Endothelial cell of umbilical vein (primary cell): ENCODE measurements around the gene KCNN3. TPM values are rescaled to one million over a fixed set of nuclear protein-coding genes. Genes with fewer than 3 reads are reported as not detected.

Source experiments
- BruUV-seq: library from RNA; stranded (reverse); fragments of 400-500 nt; replicated peaks from 2 replicates; lab custom pipeline; 2021; lab: Mats Ljungman, UMichigan
- CTCF ChIA-PET: fragments of 300-600, 350-600 bp; sonication (Branson Sonifier 250); formaldehyde crosslinking; loops from one replicate; lab custom pipeline; 2021; ENCODE audit warnings: antibody characterized with exemption, inconsistent platforms; lab: Charles Lee
- POLR2A ChIA-PET: fragments of 300-600, 350-600 bp; sonication (Branson Sonifier 250); formaldehyde crosslinking; loops from one replicate; lab custom pipeline; 2021; ENCODE audit warnings: antibody characterized with exemption, inconsistent platforms; lab: Charles Lee
- DNase-seq: peaks from one replicate; pipeline ENCODE4 v3.0.0-alpha.2; 2011; ENCODE audit warnings: low read depth, low spot score
- FAIRE-seq: peaks from 2 replicates; lab custom pipeline; 2011; peaks lifted over from hg19 to GRCh38; lab: Jason Lieb, UNC
- H2AFZ ChIP-seq: 2 replicates; pipeline ENCODE4 v1.6.0; 2012; ENCODE audit warnings: low read depth, low read length, control low read depth, inconsistent platforms
- H3K27ac ChIP-seq: 2 replicates; pipeline ENCODE4 v1.5.1; 2011; ENCODE audit warnings: low read depth, mild to moderate bottlenecking, control low read depth, low read length, moderate library complexity; ENCODE audit not compliant: insufficient read depth
- H3K27me3 ChIP-seq, 2 experiments: 2 replicates each; pipeline versions ENCODE4 v1.6.0 to v1.6.1; 2011; ENCODE audit warnings: low read length in 2 of 2, mixed read lengths in 1 of 2; ENCODE audit not compliant: control insufficient read depth in 2 of 2, insufficient read depth in 2 of 2
- H3K36me3 ChIP-seq, 2 experiments: 2 replicates in 1 of 2; 3 replicates in 1 of 2; pipeline ENCODE4 v1.5.1; 2011; ENCODE audit warnings: low read length in 2 of 2, mild to moderate bottlenecking in 1 of 2, moderate library complexity in 1 of 2; ENCODE audit not compliant: control insufficient read depth in 2 of 2, insufficient read depth in 2 of 2; ENCODE audit errors: extremely low read depth in 1 of 2
- H3K4me1 ChIP-seq: 3 replicates; pipeline ENCODE4 v1.5.1; 2011; ENCODE audit warnings: mild to moderate bottlenecking, low read length; ENCODE audit not compliant: control insufficient read depth, insufficient read depth; ENCODE audit errors: extremely low read depth
- H3K4me2 ChIP-seq: 2 replicates; pipeline ENCODE4 v1.6.1; 2011; ENCODE audit warnings: low read length, control low read depth, mixed read lengths; ENCODE audit not compliant: insufficient read depth
- H3K4me3 ChIP-seq, 3 experiments: fragments of 200-600 bp in 1 of 3; sonication (generic), shearing (Covaris generic) in 1 of 3; replicated peaks in 1 of 3; 2 replicates each; pipeline ENCODE4 v1.5.1; 2011 to 2016; ENCODE audit warnings: control low read depth in 3 of 3, low read length in 3 of 3, mild to moderate bottlenecking in 2 of 3, inconsistent platforms in 1 of 3, low read depth in 1 of 3, moderate library complexity in 1 of 3; ENCODE audit not compliant: insufficient read depth in 1 of 3
- H3K79me2 ChIP-seq: 2 replicates; pipeline ENCODE4 v1.6.0; 2012; ENCODE audit warnings: low read length, inconsistent platforms; ENCODE audit not compliant: control insufficient read depth, insufficient read depth
- H3K9ac ChIP-seq: replicated peaks from 2 replicates; pipeline ENCODE3; 2011; ENCODE audit warnings: low read length, control low read depth; ENCODE audit not compliant: insufficient read depth; ENCODE audit errors: extremely low read depth
- H3K9me1 ChIP-seq: replicated peaks from 3 replicates; pipeline ENCODE4 v1.6.0; 2011; ENCODE audit warnings: mild to moderate bottlenecking, low read length; ENCODE audit not compliant: control insufficient read depth, insufficient read depth; ENCODE audit errors: extremely low read depth
- H3K9me3 ChIP-seq: replicated peaks from 2 replicates; pipeline ENCODE4 v1.5.1; 2012; ENCODE audit warnings: low read length, inconsistent platforms; ENCODE audit not compliant: control insufficient read depth, insufficient read depth
- H4K20me1 ChIP-seq: replicated peaks from 2 replicates; pipeline ENCODE3; 2011; ENCODE audit warnings: mild to moderate bottlenecking, low read length; ENCODE audit not compliant: control insufficient read depth, insufficient read depth; ENCODE audit errors: extremely low read depth
- EZH2 ChIP-seq: IDR thresholded peaks from 2 replicates; pipeline ENCODE4 v1.6.1; 2012; ENCODE audit warnings: borderline replicate concordance, low read depth, mild to moderate bottlenecking, moderate library complexity, low read length, inconsistent platforms; ENCODE audit not compliant: severe bottlenecking
- FOS ChIP-seq: IDR thresholded peaks from 2 replicates; pipeline ENCODE4 v1.6.1; 2011; ENCODE audit warnings: mild to moderate bottlenecking, low read length, moderate library complexity, borderline replicate concordance; ENCODE audit not compliant: insufficient read depth
- GATA2 ChIP-seq: IDR thresholded peaks from 2 replicates; pipeline ENCODE4 v1.7.0; 2011; ENCODE audit warnings: low read depth, mild to moderate bottlenecking, moderate library complexity, mixed read lengths, low read length; ENCODE audit not compliant: insufficient read length, insufficient read depth
- JUN ChIP-seq: IDR thresholded peaks from 2 replicates; pipeline ENCODE4 v1.6.1; 2011; ENCODE audit warnings: borderline replicate concordance, low read depth; ENCODE audit not compliant: insufficient read length, insufficient read depth
- MYC ChIP-seq: IDR thresholded peaks from one replicate; pipeline ENCODE4 v1.6.1; 2011; ENCODE audit warnings: mild to moderate bottlenecking, low read depth, low read length
- dilution Hi-C: fragments of 300-500 bp; cut with MboI; formaldehyde crosslinking; loops from one replicate; pipeline ENCODE4 v1.15.0; 2019; ENCODE audit warnings: low sequenced_read_pairs; ENCODE audit not compliant: extremely low pct_ligation_motif_present
- intact Hi-C: fragments of 100-400 bp; cut with micrococcal nuclease; formaldehyde crosslinking; loops from one replicate; pipeline ENCODE4 v1.10.0; 2022
- polyA plus RNA-seq, 4 experiments: library from polyadenylated mRNA; depleted of rRNA in 3 of 4; stranded (reverse) in 3 of 4; unstranded in 1 of 4; fragments of >200 nt; gene quantifications; 2 replicates each; pipeline versions ENCODE4 v1.2.1 to v1.2.3, GENCODE V29; 2011 to 2012; ENCODE audit warnings: missing spikeins in 1 of 4
- total RNA-seq: library from RNA; stranded (reverse); gene quantifications from 2 replicates; pipeline ENCODE4 v1.2.3, GENCODE V29; 2021
- TF ChIP-seq, protein P1 (sequence below): IDR thresholded peaks from 2 replicates; pipeline ENCODE4 v1.6.1; 2011; ENCODE audit not compliant: insufficient read depth, insufficient read length

Gene KCNN3
- total and polyA plus RNA-seq, 2 donors (not counting 3 experiments of a cell fraction or from before 2014, with no cell fraction given) = 0.91 to 1.1 TPM

DNA sequence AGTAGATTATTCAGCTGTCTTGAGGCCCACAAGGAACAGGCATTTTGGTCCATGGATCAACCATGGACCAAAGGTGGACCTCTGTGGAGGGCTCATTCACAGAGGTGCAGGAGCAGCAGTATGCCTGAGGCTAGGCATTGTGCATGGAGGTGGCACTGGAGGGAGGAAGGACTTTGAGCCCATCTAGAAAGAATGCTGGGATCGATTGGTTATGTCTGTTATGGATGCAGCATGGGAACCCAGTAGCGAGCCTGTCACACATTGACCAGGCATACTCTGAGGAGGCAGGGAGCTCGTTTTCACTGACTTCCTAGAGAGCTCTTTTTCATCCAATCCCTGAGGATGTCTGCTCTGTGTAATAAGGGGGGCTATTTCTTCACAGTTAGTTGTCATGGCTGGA is 75.5 kb downstream of the KCNN3 start:
- H3K9me3 ChIP-seq = no peaks in the 10 kb centered on the region
- FAIRE-seq (no peak), DNase-seq (no peak)
- H3K27me3 ChIP-seq = peaks cover 4 to 23% of the 10 kb centered on the region in 2 experiments
- H3K4me1 ChIP-seq = peaks cover 5% of the 10 kb centered on the region
- H4K20me1 ChIP-seq = no peaks in the 10 kb centered on the region
- H3K27ac ChIP-seq = no peak overlapping the region
- no peaks in the 10 kb centered on the region for H3K9me1 ChIP-seq
- H3K4me3 ChIP-seq = no peak overlapping the region
- dilution Hi-C loops (no loop called here), intact Hi-C loops (no loop called here)
- no peaks in the 10 kb centered on the region for H3K36me3 ChIP-seq
- no TSS peak for BruUV-seq
- no peak overlapping the region for H3K4me2 ChIP-seq
- POLR2A ChIA-PET = no interaction called here
- TF ChIP-seq, protein P1, sequence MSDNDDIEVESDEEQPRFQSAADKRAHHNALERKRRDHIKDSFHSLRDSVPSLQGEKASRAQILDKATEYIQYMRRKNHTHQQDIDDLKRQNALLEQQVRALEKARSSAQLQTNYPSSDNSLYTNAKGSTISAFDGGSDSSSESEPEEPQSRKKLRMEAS = no peak
- TF ChIP-seq EZH2 (no peak), FOS (no peak), JUN (no peak), MYC (no peak)
- CTCF ChIA-PET = no interaction called here
- H3K79me2 ChIP-seq = no peaks in the 10 kb centered on the region
- H2AFZ ChIP-seq = no peak overlapping the region
- H3K9ac ChIP-seq = no peak overlapping the region

DNA sequence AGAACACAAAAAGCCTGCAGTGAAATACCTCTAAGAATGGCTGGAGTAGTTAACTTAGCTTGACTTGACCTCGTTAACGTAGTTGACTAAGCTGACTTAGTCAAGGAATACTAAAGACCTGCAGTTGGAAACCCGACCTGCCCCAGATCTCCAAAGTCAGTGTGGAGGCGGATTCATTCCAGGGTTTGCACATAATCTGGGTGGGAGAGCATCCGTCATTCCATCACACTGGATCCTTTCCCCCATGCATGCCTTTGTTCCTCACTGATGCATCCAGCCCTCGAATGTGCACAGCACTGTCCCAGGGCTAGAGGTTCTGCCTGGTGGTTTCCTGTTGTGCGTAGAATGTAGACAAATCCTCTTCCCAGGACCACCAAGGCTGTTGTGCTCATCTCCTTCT is 76.4 kb downstream of the KCNN3 start:
- peaks cover 4 to 21% of the 10 kb centered on the region in 2 experiments for H3K27me3 ChIP-seq
- no peaks in the 10 kb centered on the region for H4K20me1 ChIP-seq
- no peak overlapping the region for H3K4me2 ChIP-seq
- POLR2A ChIA-PET = no interaction called here
- H2AFZ ChIP-seq = no peak overlapping the region
- H3K9me3 ChIP-seq = no peaks in the 10 kb centered on the region
- peaks cover 5% of the 10 kb centered on the region for H3K4me1 ChIP-seq
- intact Hi-C loops = no loop called here
- H3K36me3 ChIP-seq = no peaks in the 10 kb centered on the region
- no peak for TF ChIP-seq GATA2
- TF ChIP-seq EZH2 = no peak
- TF ChIP-seq FOS = no peak
- TF ChIP-seq MYC = no peak
- H3K27ac ChIP-seq = no peak overlapping the region
- H3K9me1 ChIP-seq = no peaks in the 10 kb centered on the region
- CTCF ChIA-PET = no interaction called here
- dilution Hi-C loops = no loop called here
- no peak overlapping the region for H3K4me3 ChIP-seq
- no peaks in the 10 kb centered on the region for H3K79me2 ChIP-seq
- FAIRE-seq = no peak
- no TSS peak for BruUV-seq
- H3K9ac ChIP-seq = no peak overlapping the region
- no peak for DNase-seq
